ENCODE measurements around the gene NVL.

NVL gene

DNA sequence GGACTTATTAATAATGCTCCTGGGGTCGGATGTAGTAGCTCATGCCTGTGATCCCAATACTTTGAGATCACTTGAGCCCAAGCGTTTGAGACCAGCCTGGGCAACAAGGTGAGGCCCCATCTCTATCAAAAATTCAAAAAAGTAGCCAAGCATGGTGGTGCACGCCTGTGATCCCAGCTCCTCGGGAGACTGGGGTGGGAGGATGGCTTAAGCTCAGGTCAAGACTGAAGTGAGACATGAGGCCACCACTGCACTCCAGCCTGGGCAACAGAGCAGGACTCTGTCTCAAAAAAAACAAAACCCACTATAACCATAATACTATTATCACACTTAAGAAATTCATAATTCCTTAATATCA lies 148.5 kb downstream of the NVL start:
- peak overlapping the region; percentile 92 for H3K27ac ChIP-seq
- TF ChIP-seq CTCF (IDR thresholded peaks at IDR 0.05): no peak
- no peak for TF ChIP-seq ZFX (IDR thresholded peaks at IDR 0.05; ENCODE audit: borderline replicate concordance)

DNA sequence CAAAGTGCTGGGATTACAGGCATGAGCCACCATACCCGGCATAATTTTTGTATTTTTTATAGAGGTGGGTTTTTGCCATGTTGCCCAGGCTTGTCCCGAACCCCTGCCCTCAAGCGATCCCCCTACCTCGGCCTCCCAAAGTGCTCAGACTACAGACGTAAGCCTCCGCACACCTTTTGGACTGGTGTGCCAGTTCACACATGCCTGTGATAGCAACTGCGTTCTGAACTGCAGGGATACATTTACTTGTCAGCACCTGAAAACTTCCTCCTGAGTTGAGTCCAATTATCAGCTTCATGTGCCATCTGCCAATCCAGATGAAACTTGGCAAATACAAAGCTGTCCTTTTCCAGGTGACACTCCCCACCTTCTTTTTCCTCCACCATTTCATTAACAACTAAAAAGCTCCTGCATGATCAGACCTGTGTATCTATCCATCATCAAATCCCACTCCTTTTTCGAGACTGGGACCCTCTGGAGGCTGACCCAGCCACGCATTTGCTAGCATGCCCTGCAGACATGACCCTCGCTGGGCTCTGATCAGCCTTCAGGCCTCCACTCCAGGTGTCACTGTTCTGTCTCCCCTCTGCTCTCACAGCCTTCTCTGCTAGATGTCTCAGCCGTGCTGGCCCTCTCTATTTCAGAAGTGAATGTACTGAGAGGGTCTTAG lies 149.1 kb downstream of the NVL start:
- no peak for TF ChIP-seq CTCF (IDR thresholded peaks at IDR 0.05)
- TF ChIP-seq ZFX (IDR thresholded peaks at IDR 0.05; ENCODE audit: borderline replicate concordance): no peak
- H3K27ac ChIP-seq: no peak overlapping the region

DNA sequence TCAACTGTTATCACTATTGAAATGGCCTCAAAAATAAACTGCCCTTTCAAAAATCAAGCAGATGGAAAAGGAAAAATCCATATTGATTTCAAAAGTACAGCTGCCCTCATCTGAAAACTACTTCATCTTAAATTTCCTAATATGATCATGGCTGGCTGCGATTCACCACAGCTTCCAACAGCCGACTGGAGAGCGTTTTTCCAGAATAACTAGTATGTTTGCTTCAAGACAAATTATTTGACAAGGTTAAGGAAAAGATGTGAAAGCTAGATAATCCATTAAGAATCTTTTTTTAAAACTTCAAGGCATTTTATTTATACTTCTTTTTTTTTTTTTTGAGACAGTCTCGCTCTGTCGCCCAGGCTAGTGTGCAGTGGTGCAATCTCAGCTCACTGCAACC lies 151.1 kb downstream of the NVL start:
- H3K27ac ChIP-seq: no peak overlapping the region
- TF ChIP-seq ZFX (IDR thresholded peaks at IDR 0.05; ENCODE audit: borderline replicate concordance): no peak
- TF ChIP-seq CTCF (IDR thresholded peaks at IDR 0.05): no peak

DNA sequence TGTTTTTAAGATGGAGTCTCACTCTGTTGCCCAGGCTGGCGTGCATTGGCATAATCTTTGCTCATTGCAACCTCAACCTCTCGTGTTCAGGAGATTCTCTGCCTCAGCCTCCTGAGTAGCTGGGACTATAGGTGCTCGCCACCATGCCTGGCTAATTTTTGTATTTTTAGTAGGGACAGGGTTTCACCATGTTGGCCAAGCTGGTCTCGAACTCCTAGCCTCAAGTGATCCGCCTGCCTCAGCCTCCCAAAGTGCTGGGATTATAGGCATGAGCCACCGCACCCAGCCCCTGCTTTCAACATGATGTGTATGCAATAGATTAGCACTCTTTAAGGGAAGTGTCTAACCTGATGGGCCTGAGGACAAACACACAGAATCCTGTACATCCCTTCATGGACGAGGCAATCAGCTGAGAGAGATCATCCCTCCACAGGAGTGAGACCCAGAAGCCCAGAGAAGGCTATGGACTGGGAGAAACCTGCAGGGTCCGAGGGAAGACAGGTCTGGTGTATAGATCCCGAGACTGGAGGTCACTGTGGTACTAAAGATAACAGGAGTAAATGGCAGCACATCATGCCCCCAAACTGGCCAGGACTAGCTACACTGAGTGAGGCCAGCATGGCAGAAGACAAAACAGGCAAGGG lies 152.5 kb downstream of the NVL start:
- H3K27ac ChIP-seq: no peak overlapping the region
- no peak for TF ChIP-seq CTCF (IDR thresholded peaks at IDR 0.05)
- TF ChIP-seq ZFX (IDR thresholded peaks at IDR 0.05; ENCODE audit: borderline replicate concordance): no peak
